ENCODE measurements around the gene MAN1C1.

DNA sequence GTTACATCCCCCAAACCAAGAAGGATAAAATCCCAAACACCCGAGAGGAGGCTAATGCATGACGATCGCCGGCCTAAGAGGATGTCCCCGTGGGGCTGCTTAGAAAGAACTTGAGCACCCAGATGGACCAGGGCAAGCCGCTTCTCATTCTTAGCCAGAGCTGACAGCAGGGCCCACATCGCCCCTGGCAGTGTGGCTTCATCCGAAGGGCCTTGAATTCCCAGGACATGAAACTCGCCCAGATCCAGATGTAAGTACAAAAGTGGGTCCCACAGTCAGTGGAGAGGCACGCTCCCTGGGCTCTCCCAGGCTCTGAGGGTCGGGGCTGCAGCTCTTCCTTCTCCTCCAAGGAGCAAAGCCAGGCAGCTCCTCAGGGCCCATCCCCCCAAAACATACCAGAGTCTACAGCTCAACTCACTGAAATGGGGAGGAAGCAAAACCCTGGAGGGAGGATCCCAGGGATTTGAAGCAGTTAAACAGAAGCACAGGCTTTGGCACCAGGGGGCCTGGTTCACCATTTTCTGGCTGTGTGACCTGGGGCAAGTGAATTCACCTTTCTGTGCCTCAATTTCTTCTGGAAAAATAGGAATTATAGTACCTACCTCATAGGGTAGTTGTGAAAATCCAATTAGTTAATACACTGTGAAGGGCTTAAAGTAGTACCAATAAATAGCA lies 85.6 kb downstream of the MAN1C1 start:
- TF ChIP-seq, protein P1, sequence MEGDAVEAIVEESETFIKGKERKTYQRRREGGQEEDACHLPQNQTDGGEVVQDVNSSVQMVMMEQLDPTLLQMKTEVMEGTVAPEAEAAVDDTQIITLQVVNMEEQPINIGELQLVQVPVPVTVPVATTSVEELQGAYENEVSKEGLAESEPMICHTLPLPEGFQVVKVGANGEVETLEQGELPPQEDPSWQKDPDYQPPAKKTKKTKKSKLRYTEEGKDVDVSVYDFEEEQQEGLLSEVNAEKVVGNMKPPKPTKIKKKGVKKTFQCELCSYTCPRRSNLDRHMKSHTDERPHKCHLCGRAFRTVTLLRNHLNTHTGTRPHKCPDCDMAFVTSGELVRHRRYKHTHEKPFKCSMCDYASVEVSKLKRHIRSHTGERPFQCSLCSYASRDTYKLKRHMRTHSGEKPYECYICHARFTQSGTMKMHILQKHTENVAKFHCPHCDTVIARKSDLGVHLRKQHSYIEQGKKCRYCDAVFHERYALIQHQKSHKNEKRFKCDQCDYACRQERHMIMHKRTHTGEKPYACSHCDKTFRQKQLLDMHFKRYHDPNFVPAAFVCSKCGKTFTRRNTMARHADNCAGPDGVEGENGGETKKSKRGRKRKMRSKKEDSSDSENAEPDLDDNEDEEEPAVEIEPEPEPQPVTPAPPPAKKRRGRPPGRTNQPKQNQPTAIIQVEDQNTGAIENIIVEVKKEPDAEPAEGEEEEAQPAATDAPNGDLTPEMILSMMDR (IDR thresholded peaks at IDR 0.05): no peak
- TF ChIP-seq POLR2AphosphoS5 (IDR thresholded peaks at IDR 0.05; ENCODE audit: low read depth, low read length): no peak
